Measurements from ENCODE around the gene BCAM.

DNA sequence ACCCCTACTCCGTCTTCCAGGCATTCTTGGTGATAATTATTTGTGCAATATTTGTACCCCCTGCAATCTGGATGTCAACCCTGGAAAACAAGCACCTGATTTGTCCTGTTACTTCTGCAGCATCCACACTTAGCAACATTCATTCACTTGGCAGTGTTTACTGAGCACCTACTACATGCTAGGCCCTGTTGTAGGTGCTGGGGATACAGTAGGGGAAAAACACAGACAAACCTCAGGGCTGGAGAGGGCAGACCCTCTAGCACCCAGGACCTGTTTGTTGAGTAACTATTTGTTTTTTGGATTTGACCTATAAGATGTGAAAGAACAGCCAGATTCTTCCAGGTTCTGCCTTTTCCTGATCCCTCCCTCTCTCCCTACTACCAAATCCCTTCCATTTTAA lies 46.7 kb downstream of the BCAM start:
- TF ChIP-seq, protein P1, sequence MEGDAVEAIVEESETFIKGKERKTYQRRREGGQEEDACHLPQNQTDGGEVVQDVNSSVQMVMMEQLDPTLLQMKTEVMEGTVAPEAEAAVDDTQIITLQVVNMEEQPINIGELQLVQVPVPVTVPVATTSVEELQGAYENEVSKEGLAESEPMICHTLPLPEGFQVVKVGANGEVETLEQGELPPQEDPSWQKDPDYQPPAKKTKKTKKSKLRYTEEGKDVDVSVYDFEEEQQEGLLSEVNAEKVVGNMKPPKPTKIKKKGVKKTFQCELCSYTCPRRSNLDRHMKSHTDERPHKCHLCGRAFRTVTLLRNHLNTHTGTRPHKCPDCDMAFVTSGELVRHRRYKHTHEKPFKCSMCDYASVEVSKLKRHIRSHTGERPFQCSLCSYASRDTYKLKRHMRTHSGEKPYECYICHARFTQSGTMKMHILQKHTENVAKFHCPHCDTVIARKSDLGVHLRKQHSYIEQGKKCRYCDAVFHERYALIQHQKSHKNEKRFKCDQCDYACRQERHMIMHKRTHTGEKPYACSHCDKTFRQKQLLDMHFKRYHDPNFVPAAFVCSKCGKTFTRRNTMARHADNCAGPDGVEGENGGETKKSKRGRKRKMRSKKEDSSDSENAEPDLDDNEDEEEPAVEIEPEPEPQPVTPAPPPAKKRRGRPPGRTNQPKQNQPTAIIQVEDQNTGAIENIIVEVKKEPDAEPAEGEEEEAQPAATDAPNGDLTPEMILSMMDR (IDR thresholded peaks at IDR 0.05): no peak
- TF ChIP-seq POLR2A (IDR thresholded peaks at IDR 0.05): no peak
